Measurements from ENCODE around the gene CCT6B. TPM values are rescaled to one million over a fixed set of nuclear protein-coding genes. Genes with fewer than 3 reads are reported as not detected.
"Not testable (repeated sequence)": the region's sequence is repeated elsewhere in the genome, so short reads cannot be mapped to it uniquely, and the experiment has no call there.

Gene CCT6B
- total RNA-seq, 4 donors from 2014 or later, result 2.6 to 5.8 (median 4.5) TPM

DNA sequence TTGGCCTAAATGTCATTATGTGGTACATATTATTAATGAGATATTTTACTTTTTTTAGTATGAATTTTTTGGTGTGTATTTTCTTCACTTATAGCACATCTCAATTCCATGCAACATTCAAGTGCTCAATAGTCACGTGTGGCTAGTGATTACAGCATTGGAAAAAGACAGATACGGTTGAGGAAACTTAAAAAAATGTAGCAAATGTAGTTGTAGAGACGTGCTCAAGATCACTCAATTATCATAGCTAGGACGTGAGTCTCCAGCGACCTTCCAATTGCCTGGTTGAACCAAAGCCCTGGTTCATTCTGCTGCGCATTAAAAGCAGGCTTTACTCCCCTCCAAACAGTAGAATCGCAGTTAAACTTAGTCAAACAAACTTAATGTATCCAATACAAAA lies 17.9 kb upstream of the CCT6B start:
- WGBS, result 87% methylated on average over 7 of the region's 7 CpGs
- Histone ChIP-seq H3K27ac (replicated peaks in 1 of 4) (peak overlapping the region in 2 of 4 donors; percentile 99 to 100), H3K27me3 (no peaks in the 10 kb centered on the region), H3K9me3 (no peaks in the 10 kb centered on the region), H3K4me3 (no peak overlapping the region), H3K36me3 (peaks cover 0 to 11% (median 6%) of the 10 kb centered on the region in 4 donors), H3K4me1 (peaks cover 20 to 40% (median 36%) of the 10 kb centered on the region in 4 donors)
- intact Hi-C loops (cut with DNase I), result loop anchor here (10.0 kb wide), 1 partner anchor 266 kb away; the partner anchor contains the start of gene SLFN5
- TF ChIP-seq CTCF (IDR thresholded peaks at IDR 0.05), result no peak
- TF ChIP-seq POLR2AphosphoS5 (IDR thresholded peaks at IDR 0.05), result no peak
- no peak for TF ChIP-seq POLR2A (IDR thresholded peaks at IDR 0.05; ENCODE audit: low read depth)
- no peak for TF ChIP-seq EP300 (IDR thresholded peaks at IDR 0.05)
- DNase-seq (ENCODE audit: extremely low spot score), result no peak

- Histone ChIP-seq H3K27ac (replicated peaks in 1 of 4) (no peak overlapping the region), H3K4me3 (no peak overlapping the region), H3K27me3 (no peaks in the 10 kb centered on the region), H3K36me3 (no peaks in the 10 kb centered on the region), H3K4me1 (peaks cover 6 to 10% (median 8%) of the 10 kb centered on the region in 4 donors), H3K9me3 (no peaks in the 10 kb centered on the region)
- 87% methylated on average over 3 of the region's 3 CpGs for WGBS
- intact Hi-C loops (cut with DNase I), result loop anchor here (10.0 kb wide), 1 partner anchor 270 kb away; the partner anchor contains the start of gene SLFN5
- DNase-seq (ENCODE audit: extremely low spot score), result peak; percentile 45
- TF ChIP-seq EP300 (IDR thresholded peaks at IDR 0.05) (no peak), POLR2A (IDR thresholded peaks at IDR 0.05; ENCODE audit: low read depth) (no peak), POLR2AphosphoS5 (IDR thresholded peaks at IDR 0.05) (no peak), CTCF (IDR thresholded peaks at IDR 0.05) (no peak)
Observed at GRCh38 chr17:34974794-34975785, 13.8 kb upstream of the CCT6B start.

GRCh38 chr17:34974179-34974578 lies 12.9 kb upstream of the CCT6B start:
- Histone ChIP-seq H3K9me3 (no peaks in the 10 kb centered on the region), H3K4me1 (peaks cover 0 to 2% (median under 1%) of the 10 kb centered on the region in 4 donors), H3K36me3 (peaks cover 0 to 7% (median 0%) of the 10 kb centered on the region in 4 donors), H3K4me3 (no peak overlapping the region), H3K27ac (replicated peaks in 1 of 4) (no peak overlapping the region), H3K27me3 (no peaks in the 10 kb centered on the region)
- TF ChIP-seq POLR2AphosphoS5 (IDR thresholded peaks at IDR 0.05), result no peak
- TF ChIP-seq CTCF (IDR thresholded peaks at IDR 0.05), result no peak
- no peak for TF ChIP-seq EP300 (IDR thresholded peaks at IDR 0.05)
- no peak for TF ChIP-seq POLR2A (IDR thresholded peaks at IDR 0.05; ENCODE audit: low read depth)
- DNase-seq (ENCODE audit: extremely low spot score), result no peak
- intact Hi-C loops (cut with DNase I), result loop anchor here (10.0 kb wide), 1 partner anchor 271 kb away; the partner anchor contains the start of gene SLFN5
- 50% methylated on average over 2 of the region's 2 CpGs for WGBS

GRCh38 chr17:34958438-34958837 lies 2.8 kb downstream of the CCT6B start:
- no peak for TF ChIP-seq POLR2AphosphoS5 (IDR thresholded peaks at IDR 0.05)
- TF ChIP-seq CTCF (IDR thresholded peaks at IDR 0.05), result no peak
- no peak for TF ChIP-seq POLR2A (IDR thresholded peaks at IDR 0.05; ENCODE audit: low read depth)
- no peak for TF ChIP-seq EP300 (IDR thresholded peaks at IDR 0.05)
- H3K4me1 ChIP-seq, result peaks cover 20 to 25% (median 22%) of the 10 kb centered on the region in 4 donors
- intact Hi-C loops (cut with DNase I), result no loop called here
- 89% methylated on average over 1 of the region's 1 CpG for WGBS
- H3K9me3 ChIP-seq, result no peaks in the 10 kb centered on the region
- peaks cover 0 to 4% (median 0%) of the 10 kb centered on the region in 4 donors for H3K36me3 ChIP-seq
- H3K27me3 ChIP-seq, result no peaks in the 10 kb centered on the region
- H3K4me3 ChIP-seq, result no peak overlapping the region
- DNase-seq (ENCODE audit: extremely low spot score), result no peak
- no peak overlapping the region for H3K27ac ChIP-seq (replicated peaks in 1 of 4)

- H3K27me3 ChIP-seq; intact Hi-C loops (cut with DNase I); H3K9me3 ChIP-seq; H3K4me1 ChIP-seq; H3K4me3 ChIP-seq; DNase-seq (ENCODE audit: extremely low spot score); H3K27ac ChIP-seq (replicated peaks in 1 of 4); H3K36me3 ChIP-seq: not testable (repeated sequence)
- WGBS, result 95% methylated on average over 4 of the region's 4 CpGs
Observed at GRCh38 chr17:34950780-34951179, 10.5 kb downstream of the CCT6B start.

All from esophagus muscularis mucosa (tissue), 4 donors.